Measurements from ENCODE around the gene VPS9D1.

DNA sequence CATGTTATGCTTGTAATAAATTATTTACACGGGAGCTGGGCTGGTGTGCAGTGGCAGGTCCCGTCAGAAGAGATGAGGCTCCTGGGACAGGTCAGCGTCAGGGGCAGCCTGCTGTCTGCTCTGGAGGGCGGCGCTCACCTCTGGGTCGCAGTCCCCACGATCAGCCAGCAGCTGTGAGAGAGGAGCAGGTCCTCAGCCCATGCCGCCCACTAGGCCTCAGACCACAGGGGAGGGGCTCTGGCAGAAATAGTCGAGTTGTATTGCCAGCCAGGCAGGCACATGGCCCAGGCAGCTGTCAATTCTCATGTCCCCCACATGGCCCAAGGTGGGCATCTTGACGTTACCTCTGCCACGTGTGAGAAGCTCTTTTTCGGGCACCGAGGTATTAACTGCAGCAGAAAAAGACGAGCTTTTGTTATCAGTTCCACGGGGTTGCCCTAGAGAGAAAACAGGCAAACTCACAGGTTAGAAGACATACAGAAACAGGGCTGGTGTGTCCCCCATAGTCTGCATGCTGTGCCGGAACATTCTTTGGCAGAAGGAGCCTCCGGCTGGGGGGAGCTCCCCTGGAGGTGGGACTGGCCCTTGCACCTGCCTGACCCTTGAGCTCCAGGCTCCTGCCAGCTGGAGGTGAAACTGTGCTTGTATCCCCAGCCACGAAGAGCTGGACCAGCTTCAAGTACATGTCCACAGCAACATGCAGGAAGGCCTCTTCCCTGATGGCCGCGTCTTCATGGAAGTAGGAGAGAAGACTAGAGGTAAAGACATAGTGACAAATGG lies 18.0 kb upstream of the VPS9D1 start:
- TF ChIP-seq STAT1 (conservative IDR thresholded peaks at IDR 0.05) (no peak), TAF1 (IDR thresholded peaks at IDR 0.05; ENCODE audit: borderline replicate concordance, low read depth, low read length) (no peak), POLR2AphosphoS5 (IDR thresholded peaks at IDR 0.05; ENCODE audit: low read length) (no peak), ZNF217 (IDR thresholded peaks at IDR 0.05) (no peak), CTCF (IDR thresholded peaks at IDR 0.05 in 2 of 3, conservative IDR thresholded peaks at IDR 0.05 in 1 of 3; ENCODE audit: control insufficient read depth in 2 of 3, extremely low read depth in 1 of 3, insufficient read depth in 1 of 3, low read depth in 3 of 3, low read length in 3 of 3) (no peak), GABPA (IDR thresholded peaks at IDR 0.05; ENCODE audit: low read depth) (no peak)

Data from GM12878 (cell line).